ENCODE measurements around the gene SAT1. TPM values are rescaled to one million over a fixed set of nuclear protein-coding genes. Genes with fewer than 3 reads are reported as not detected.
A peak's percentile ranks its signal among the peaks of the same experiment; 100 is the strongest.

Gene SAT1
- total RNA-seq, 1 experiment from 2014 or later = 151 TPM

GRCh38 chrX:23820235-23820782 lies 37.3 kb downstream of the SAT1 start:
- no peak overlapping the region for H3K4me3 ChIP-seq (ENCODE audit: low read depth, low read length)
- no peaks in the 10 kb centered on the region for H3K36me3 ChIP-seq (ENCODE audit: control insufficient read depth, insufficient read depth, low read length)
- H3K9me3 ChIP-seq = no peaks in the 10 kb centered on the region
- CTCF ChIA-PET = interaction anchor here (1.8 kb wide), 1 partner anchor 13 kb away, joined by 6 read pairs; no protein-coding TSS in a partner anchor
- H3K4me3 Mint-ChIP-seq (ENCODE audit: unreplicated experiment) = no peak overlapping the region
- no peak for DNase-seq
- H3K27ac Mint-ChIP-seq (ENCODE audit: unreplicated experiment) = no peak overlapping the region
- peaks cover 16% of the 10 kb centered on the region for H3K4me1 ChIP-seq
- no peaks in the 10 kb centered on the region for H3K27me3 Mint-ChIP-seq (ENCODE audit: insufficient read depth, unreplicated experiment)
- TF ChIP-seq CTCF (IDR thresholded peaks at IDR 0.05; ENCODE audit: insufficient read depth in 1 of 2, low read depth in 1 of 2, low read length in 1 of 2, severe bottlenecking in 1 of 2, unreplicated experiment in 1 of 2) = no peak
- no peaks in the 10 kb centered on the region for H3K36me3 Mint-ChIP-seq (ENCODE audit: insufficient read depth, unreplicated experiment)
- H3K27me3 ChIP-seq (replicated peaks; ENCODE audit: control insufficient read depth, insufficient read depth, low read length) = no peaks in the 10 kb centered on the region
- no TSS peak for BruUV-seq (replicated peaks)
- intact Hi-C loops (cut with micrococcal nuclease; ENCODE audit: unreplicated experiment) = no loop called here
- POLR2A ChIA-PET = no interaction called here
- peaks cover 6% of the 10 kb centered on the region for H3K4me1 Mint-ChIP-seq (ENCODE audit: low read depth, unreplicated experiment)
- H3K9me3 Mint-ChIP-seq (ENCODE audit: unreplicated experiment) = no peaks in the 10 kb centered on the region

- BruUV-seq (replicated peaks) = TSS peak; percentile 97
- H3K36me3 ChIP-seq (ENCODE audit: control insufficient read depth, insufficient read depth, low read length) = no peaks in the 10 kb centered on the region
- H3K4me3 ChIP-seq (ENCODE audit: low read depth, low read length) = no peak overlapping the region
- peak overlapping the region; percentile 75 for H3K27ac Mint-ChIP-seq (ENCODE audit: unreplicated experiment)
- DNase-seq = no peak
- intact Hi-C loops (cut with micrococcal nuclease; ENCODE audit: unreplicated experiment) = loop anchor here (1.0 to 2.0 kb wide), 3 partner anchors 15 to 79 kb away; no protein-coding TSS in a partner anchor
- no peaks in the 10 kb centered on the region for H3K9me3 ChIP-seq
- no peaks in the 10 kb centered on the region for H3K27me3 ChIP-seq (replicated peaks; ENCODE audit: control insufficient read depth, insufficient read depth, low read length)
- H3K36me3 Mint-ChIP-seq (ENCODE audit: insufficient read depth, unreplicated experiment) = no peaks in the 10 kb centered on the region
- CTCF ChIA-PET = interaction anchor here (1.1 to 1.8 kb wide), 2 partner anchors 15 to 80 kb away, joined by 3 to 6 read pairs; no protein-coding TSS in a partner anchor
- POLR2A ChIA-PET = no interaction called here
- H3K4me1 ChIP-seq = peaks cover 16% of the 10 kb centered on the region
- H3K4me1 Mint-ChIP-seq (ENCODE audit: low read depth, unreplicated experiment) = peaks cover 16% of the 10 kb centered on the region
- H3K9me3 Mint-ChIP-seq (ENCODE audit: unreplicated experiment) = no peaks in the 10 kb centered on the region
- H3K27me3 Mint-ChIP-seq (ENCODE audit: insufficient read depth, unreplicated experiment) = no peaks in the 10 kb centered on the region
- no peak for TF ChIP-seq CTCF (IDR thresholded peaks at IDR 0.05; ENCODE audit: insufficient read depth in 1 of 2, low read depth in 1 of 2, low read length in 1 of 2, severe bottlenecking in 1 of 2, unreplicated experiment in 1 of 2)
- H3K4me3 Mint-ChIP-seq (ENCODE audit: unreplicated experiment) = no peak overlapping the region
Observed at GRCh38 chrX:23821847-23822246, 38.9 kb downstream of the SAT1 start.

GRCh38 chrX:23822397-23822796 lies 39.4 kb downstream of the SAT1 start:
- CTCF ChIA-PET = interaction anchor here (1.1 kb wide), 1 partner anchor 79 kb away, joined by 3 read pairs; no protein-coding TSS in a partner anchor
- POLR2A ChIA-PET = no interaction called here
- peak overlapping the region; percentile 16 for H3K4me3 Mint-ChIP-seq (ENCODE audit: unreplicated experiment)
- H3K27me3 Mint-ChIP-seq (ENCODE audit: insufficient read depth, unreplicated experiment) = no peaks in the 10 kb centered on the region
- DNase-seq = peak in 1 of 2 experiments; percentile 36
- H3K4me1 Mint-ChIP-seq (ENCODE audit: low read depth, unreplicated experiment) = peaks cover 16% of the 10 kb centered on the region
- BruUV-seq (replicated peaks) = no TSS peak
- Histone ChIP-seq H3K36me3 (ENCODE audit: control insufficient read depth, insufficient read depth, low read length) (no peaks in the 10 kb centered on the region), H3K27me3 (replicated peaks; ENCODE audit: control insufficient read depth, insufficient read depth, low read length) (no peaks in the 10 kb centered on the region), H3K4me3 (ENCODE audit: low read depth, low read length) (no peak overlapping the region), H3K4me1 (peaks cover 16% of the 10 kb centered on the region), H3K9me3 (no peaks in the 10 kb centered on the region)
- intact Hi-C loops (cut with micrococcal nuclease; ENCODE audit: unreplicated experiment) = loop anchor here (1.0 to 2.0 kb wide), 3 partner anchors 15 to 78 kb away; no protein-coding TSS in a partner anchor
- peak overlapping the region; percentile 75 for H3K27ac Mint-ChIP-seq (ENCODE audit: unreplicated experiment)
- TF ChIP-seq CTCF (IDR thresholded peaks at IDR 0.05; ENCODE audit: insufficient read depth in 1 of 2, low read depth in 1 of 2, low read length in 1 of 2, severe bottlenecking in 1 of 2, unreplicated experiment in 1 of 2) = no peak
- H3K36me3 Mint-ChIP-seq (ENCODE audit: insufficient read depth, unreplicated experiment) = no peaks in the 10 kb centered on the region
- no peaks in the 10 kb centered on the region for H3K9me3 Mint-ChIP-seq (ENCODE audit: unreplicated experiment)
